Activated T-cell treated with anti-CD3 and anti-CD28 coated beads, Interleukin-2, amount 50 U/mL, for 1 hour (primary cell): ENCODE results near the gene OPN4.

ENCODE experiments used
- DNase-seq: peaks from one replicate; pipeline ENCODE4 v3.0.0-alpha.2; 2020

OPN4 gene

GRCh38 chr10:86705905-86706304 is 51.6 kb downstream of the OPN4 start:
- DNase-seq = no peak

DNA sequence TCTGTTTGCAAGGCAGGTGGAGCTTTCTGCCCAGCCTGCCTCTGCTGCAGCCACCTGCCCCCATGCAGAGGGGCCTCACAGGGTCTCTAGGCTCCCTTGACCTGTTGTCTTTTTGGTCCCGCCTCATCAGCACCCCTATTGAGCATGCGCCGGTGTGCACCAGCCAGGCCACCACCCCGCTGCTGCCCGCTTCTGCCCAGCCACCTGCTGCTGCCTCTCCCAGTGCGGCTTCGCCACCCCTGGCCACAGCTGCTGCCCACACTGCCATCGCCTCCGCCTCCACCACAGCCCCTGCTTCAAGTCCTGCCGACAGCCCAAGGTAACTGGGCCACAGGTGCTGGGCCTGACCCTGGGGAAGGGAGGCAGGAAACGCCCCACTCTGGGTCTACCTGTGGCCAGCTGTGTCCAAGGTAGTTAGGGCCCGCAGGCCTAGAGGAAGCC is 52.1 kb downstream of the OPN4 start:
- no peak for DNase-seq

DNA sequence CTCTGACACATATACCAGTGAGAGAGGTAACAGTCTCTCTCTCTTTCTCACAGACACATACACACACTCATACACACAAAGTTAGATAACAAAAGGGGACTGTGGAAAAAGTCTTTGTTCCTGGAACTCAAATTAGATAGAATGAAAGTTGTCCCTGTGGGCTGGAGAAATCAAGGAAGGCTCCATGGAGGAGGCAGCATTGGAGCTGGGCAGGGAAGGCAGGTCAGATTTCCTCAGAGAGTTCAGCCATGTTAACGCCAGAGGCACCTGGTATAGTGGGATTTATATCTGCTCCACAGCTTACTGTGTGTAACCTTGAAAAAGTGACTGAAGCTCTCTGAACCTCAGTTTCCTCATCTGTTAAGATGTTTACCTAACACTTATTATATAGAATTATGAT is 52.6 kb downstream of the OPN4 start:
- no peak for DNase-seq

DNA sequence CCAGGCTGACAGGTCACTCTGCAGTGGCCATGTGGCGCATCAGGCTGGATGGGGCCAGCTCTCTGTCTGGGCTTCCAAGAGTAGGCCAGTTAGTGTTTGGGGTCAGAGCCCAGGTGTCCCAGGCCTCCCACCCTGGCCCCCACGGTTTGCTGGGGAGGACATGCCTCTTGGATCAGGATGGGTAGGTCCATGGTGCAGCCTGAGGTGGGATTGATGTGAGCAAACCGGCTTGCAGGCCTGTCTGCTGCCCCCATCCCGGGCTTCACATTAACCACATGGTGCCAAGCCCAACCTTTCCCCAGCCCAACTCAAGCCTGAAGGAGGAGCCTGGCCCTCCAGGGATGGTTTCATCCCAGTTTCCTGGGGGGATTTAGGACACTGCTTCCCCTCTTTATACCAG is 53.2 kb downstream of the OPN4 start:
- no peak for DNase-seq

- no peak for DNase-seq
Measured at GRCh38 chr10:86708068-86708782, 53.9 kb downstream of the OPN4 start.

DNA sequence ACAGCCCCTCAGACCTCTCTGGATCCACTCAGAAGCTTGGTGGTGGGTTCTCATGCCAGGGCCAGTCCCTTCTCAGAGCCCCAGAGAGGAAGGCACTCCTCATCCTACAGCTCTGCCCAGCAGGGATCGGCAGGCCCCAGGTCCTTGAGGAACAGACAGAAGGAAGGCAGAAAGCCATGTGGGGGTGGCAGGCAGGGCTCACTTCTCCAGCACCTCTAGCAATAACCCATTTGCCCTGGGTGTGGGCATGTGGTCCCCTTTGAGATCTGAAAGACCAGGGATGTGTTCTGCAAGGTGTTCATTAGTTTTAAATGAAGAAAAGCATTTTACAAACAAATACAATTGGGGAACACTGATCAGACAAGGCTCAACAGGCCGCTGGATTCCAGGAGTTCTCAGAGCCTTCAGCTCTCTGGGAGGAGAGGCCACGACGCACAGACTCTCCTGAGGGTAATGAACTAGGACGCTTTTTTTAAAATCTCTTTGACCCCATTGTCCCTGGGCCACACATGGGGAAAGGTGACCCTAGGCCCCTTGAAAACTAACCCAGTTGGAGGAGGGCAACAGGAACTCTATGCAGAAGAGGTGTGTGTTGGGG is 54.5 kb downstream of the OPN4 start:
- no peak for DNase-seq

DNA sequence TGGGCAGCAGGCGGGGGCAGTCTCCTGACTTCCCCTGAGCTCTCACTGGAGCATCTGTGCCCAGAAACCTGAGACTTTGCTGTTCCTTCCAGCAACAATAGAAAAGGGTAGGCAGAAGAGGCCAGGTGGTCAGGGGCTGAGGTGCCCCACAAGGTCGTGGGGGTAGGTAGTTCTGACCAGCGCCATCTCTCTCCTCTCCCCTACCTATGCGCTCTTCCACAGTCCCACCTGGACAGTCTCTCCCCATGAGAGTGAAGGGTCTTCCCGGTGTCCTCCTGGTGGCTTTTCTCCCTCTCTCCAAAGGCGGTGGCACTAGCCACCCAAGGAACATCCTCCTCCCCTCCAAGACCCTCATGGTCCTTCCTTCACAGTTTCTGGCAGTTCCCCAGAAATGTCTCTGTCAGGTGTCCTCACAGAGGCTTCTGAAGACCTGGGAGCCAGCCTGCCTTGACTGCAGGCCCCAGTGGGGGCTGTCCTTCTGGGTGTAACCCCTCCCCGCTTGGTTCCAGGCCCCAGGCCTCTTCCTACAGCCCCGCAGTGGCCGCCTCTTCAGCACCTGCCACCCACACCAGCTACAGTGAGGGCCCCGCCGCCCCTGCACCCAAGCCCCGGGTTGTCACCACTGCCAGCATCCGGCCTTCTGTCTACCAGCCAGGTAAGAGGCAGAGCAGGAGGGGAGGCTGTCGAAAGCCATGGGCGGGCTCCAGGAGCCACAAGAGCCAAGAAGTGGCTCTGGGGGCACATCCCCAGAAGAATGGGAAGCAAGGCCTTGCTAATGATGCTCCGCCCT is 55.2 kb downstream of the OPN4 start:
- no peak for DNase-seq

DNA sequence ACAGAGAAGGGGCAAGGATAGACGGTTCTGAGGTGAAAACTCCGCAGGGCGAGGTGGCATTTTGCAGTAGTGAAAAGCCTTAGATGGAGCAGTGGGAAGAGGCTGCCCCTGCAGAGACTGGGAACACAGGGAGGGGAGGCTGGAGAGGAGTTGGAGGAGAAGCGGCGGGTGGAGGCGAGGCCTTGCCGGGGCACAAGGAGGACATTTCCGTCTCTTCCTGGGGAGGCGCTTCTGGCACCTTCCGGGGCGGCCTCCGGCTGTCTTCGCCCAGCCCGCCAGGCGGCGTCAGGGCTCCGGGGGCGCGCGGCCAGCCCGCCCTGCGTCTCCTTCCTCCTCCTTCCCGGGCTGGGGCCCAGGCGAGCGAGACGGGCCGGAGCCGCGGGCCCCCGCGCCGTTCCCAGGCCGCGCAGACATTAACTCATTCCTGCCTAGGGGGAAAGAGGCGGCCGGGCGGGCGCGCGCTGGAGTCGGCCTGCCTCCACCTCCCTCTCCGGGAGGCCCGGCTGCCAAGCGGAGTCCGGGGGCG is 56.7 kb downstream of the OPN4 start:
- DNase-seq = peak; percentile 89

- no peak for DNase-seq
Measured at GRCh38 chr10:86711513-86712316, 57.4 kb downstream of the OPN4 start.

DNA sequence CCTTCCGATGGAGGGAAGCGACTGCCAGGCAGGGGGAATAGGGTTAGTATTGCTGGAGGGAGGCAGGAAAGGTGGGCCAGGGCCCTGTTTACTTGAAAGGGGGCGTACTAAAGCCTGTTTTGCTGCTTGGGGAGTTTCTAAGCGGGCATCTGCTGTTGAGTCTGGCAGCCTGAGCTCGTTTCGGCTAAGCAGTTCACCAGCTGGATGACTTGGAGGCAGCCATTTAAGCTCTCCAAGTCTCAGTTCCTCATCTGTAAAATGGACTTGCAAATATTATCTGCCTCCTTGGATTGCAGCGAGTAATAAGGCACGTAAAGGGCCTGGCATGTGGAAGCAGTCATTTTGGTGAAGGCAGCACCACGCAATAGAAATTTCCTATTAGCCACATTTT is 58.0 kb downstream of the OPN4 start:
- DNase-seq = no peak

GRCh38 chr10:86715156-86715795 is 60.9 kb downstream of the OPN4 start:
- DNase-seq = no peak

DNA sequence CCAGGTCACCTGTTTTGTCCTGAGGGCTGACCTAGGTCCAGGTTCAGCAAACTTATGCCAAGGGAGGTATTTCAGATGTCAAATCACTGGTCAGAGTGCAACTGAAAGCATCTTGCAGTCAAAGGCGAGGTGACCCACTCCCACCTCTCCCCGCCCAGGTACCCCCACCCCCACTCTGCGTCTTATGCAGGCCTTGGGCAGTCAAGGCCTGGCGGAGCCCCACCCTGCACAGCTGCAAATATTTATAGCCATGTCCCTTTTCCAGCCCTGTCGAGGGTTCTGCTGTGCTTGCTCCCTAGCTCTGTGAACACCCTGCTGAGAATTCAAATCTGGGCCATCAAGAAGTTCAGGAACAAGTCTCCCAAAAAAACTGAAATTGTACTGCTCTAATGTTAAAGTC is 61.5 kb downstream of the OPN4 start:
- no peak for DNase-seq
